K562 (cell line): ENCODE results near the gene DNAJC17. TPM values are rescaled to one million over a fixed set of nuclear protein-coding genes. Genes with fewer than 3 reads are reported as not detected.

ENCODE experiments used
- ATAC-seq: fragments of 200-7000 bp; cut with Tn5 transposase; 3 replicates; pipeline ENCODE4 v1.9.1; 2020; ENCODE audit warnings: moderate library complexity
- BruUV-seq: library from RNA; stranded (reverse); fragments of 400-500 nt; replicated peaks from 2 replicates; lab custom pipeline; 2021; lab: Mats Ljungman, UMichigan
- CTCF ChIA-PET: fragments of 300-600 bp; formaldehyde crosslinking; extraction: SDS; loops from one replicate; lab custom pipeline; 2021; ENCODE audit warnings: low intra/inter-chr PET ratio; lab: Yijun Ruan, JAX
- POLR2A ChIA-PET: fragments of 300-600, 350-650 bp; sonication (Branson Sonifier 250); formaldehyde crosslinking; extraction: SDS; loops from one replicate; lab custom pipeline; 2021; ENCODE audit warnings: antibody characterized with exemption, inconsistent platforms; lab: Yijun Ruan, JAX
- DNase-seq, 4 experiments: peaks; one replicate each; pipeline versions ENCODE4 v3.0.0 to v3.0.0-alpha.2; 2011 to 2018; ENCODE audit warnings: low spot score in 3 of 4, mixed read lengths in 3 of 4; ENCODE audit errors: extremely low read depth in 1 of 4
- FAIRE-seq: peaks from 2 replicates; lab custom pipeline; 2011; peaks lifted over from hg19 to GRCh38; lab: Jason Lieb, UNC
- H2AFZ ChIP-seq: 2 replicates; pipeline ENCODE4 v1.6.0; 2011; ENCODE audit warnings: low read depth, low read length, control low read depth, inconsistent platforms
- H3K27ac ChIP-seq: fragments of 200-600 bp; 3 replicates; pipeline ENCODE4 v1.8.0; 2011; ENCODE audit warnings: low read depth, mild to moderate bottlenecking, control low read depth, inconsistent platforms, low read length, moderate library complexity, mixed read lengths; ENCODE audit errors: extremely low read depth
- H3K27me3 ChIP-seq, 2 experiments: fragments of 300-600 bp in 1 of 2; 2 replicates in 1 of 2; 3 replicates in 1 of 2; pipeline versions ENCODE4 v1.6.0 to v1.8.0; 2011; ENCODE audit warnings: inconsistent platforms in 2 of 2, low read length in 2 of 2, mild to moderate bottlenecking in 1 of 2, mixed read lengths in 1 of 2, moderate library complexity in 1 of 2; ENCODE audit not compliant: control insufficient read depth in 2 of 2, insufficient read depth in 2 of 2
- H3K36me3 ChIP-seq: fragments of 300-600 bp; 3 replicates; pipeline ENCODE4 v1.8.0; 2011; ENCODE audit warnings: mild to moderate bottlenecking, low read length, inconsistent platforms; ENCODE audit not compliant: control insufficient read depth, insufficient read depth
- H3K4me1 ChIP-seq, 2 experiments: fragments of 200-600 bp in 1 of 2; replicated peaks in 1 of 2; 2 replicates in 1 of 2; 3 replicates in 1 of 2; pipeline versions ENCODE4 v1.5.1 to v1.8.0; 2011; ENCODE audit warnings: inconsistent platforms in 2 of 2, low read length in 2 of 2, mild to moderate bottlenecking in 1 of 2, mixed read lengths in 1 of 2, moderate library complexity in 1 of 2; ENCODE audit not compliant: control insufficient read depth in 2 of 2, insufficient read depth in 2 of 2
- H3K4me2 ChIP-seq: 2 replicates; pipeline ENCODE4 v1.6.1; 2011; ENCODE audit warnings: low read length, control low read depth, inconsistent platforms, mixed read lengths; ENCODE audit not compliant: insufficient read depth
- H3K4me3 ChIP-seq: fragments of 200-600 bp; sonication (generic), shearing (Covaris generic); 2 replicates; pipeline ENCODE4 v1.5.1; 2016; ENCODE audit warnings: control low read depth, inconsistent platforms
- H3K79me2 ChIP-seq: fragments of 200-600 bp; 3 replicates; pipeline ENCODE4 v1.8.0; 2011; ENCODE audit warnings: low read length, inconsistent platforms; ENCODE audit not compliant: control insufficient read depth, insufficient read depth
- H3K9ac ChIP-seq, 2 experiments: 2 replicates each; pipeline versions ENCODE4 v1.6.0 to v1.6.1; 2011; ENCODE audit warnings: low read depth in 2 of 2, low read length in 2 of 2, control low read depth in 1 of 2, inconsistent platforms in 1 of 2, mild to moderate bottlenecking in 1 of 2, mixed read lengths in 1 of 2; ENCODE audit not compliant: insufficient read depth in 1 of 2
- H3K9me1 ChIP-seq: one replicate; pipeline ENCODE4 v1.6.0; 2011; ENCODE audit warnings: inconsistent platforms, mild to moderate bottlenecking, low read length, moderate library complexity; ENCODE audit not compliant: control insufficient read depth, insufficient read depth
- H3K9me3 ChIP-seq: replicated peaks from 2 replicates; pipeline ENCODE4 v1.5.1; 2011; ENCODE audit warnings: low read depth, low read length, inconsistent platforms; ENCODE audit not compliant: control insufficient read depth, insufficient read depth
- H4K20me1 ChIP-seq: replicated peaks from 2 replicates; pipeline ENCODE4 v1.6.1; 2011; ENCODE audit warnings: low read length, inconsistent platforms, mixed read lengths; ENCODE audit not compliant: control insufficient read depth, insufficient read depth
- DPF2 ChIP-seq: fragments of 450-650 bp; IDR thresholded peaks from 2 replicates; pipeline ENCODE4 v1.6.1; 2016
- FOXK2 ChIP-seq, 2 experiments: fragments of 450-650 bp; IDR thresholded peaks in 1 of 2; conservative IDR thresholded peaks in 1 of 2; 2 replicates each; pipeline ENCODE4 v1.6.1; 2016; ENCODE audit warnings: low read depth in 2 of 2, mild to moderate bottlenecking in 1 of 2
- FUS ChIP-seq: fragments of 200-400 bp; formaldehyde crosslinking; optimal IDR thresholded peaks from 2 replicates; pipeline ENCODE3; 2017; ENCODE audit warnings: low read depth, low read length
- HNRNPUL1 ChIP-seq: fragments of 200-400 bp; formaldehyde crosslinking; IDR thresholded peaks from 2 replicates; pipeline ENCODE4 v1.6.1; 2017; ENCODE audit warnings: low read length
- ILK ChIP-seq: fragments of 450-650 bp; IDR thresholded peaks from 2 replicates; pipeline ENCODE4 v1.6.1; 2016; ENCODE audit warnings: missing genetic modification characterization, low read depth, mild to moderate bottlenecking, missing compliant biosample characterization, moderate library complexity, borderline replicate concordance
- L3MBTL2 ChIP-seq: fragments of 450-650 bp; IDR thresholded peaks from 2 replicates; pipeline ENCODE4 v1.6.1; 2016; ENCODE audit warnings: mild to moderate bottlenecking, moderate library complexity
- MAX ChIP-seq: sonication (generic); formaldehyde crosslinking; IDR thresholded peaks from 2 replicates; pipeline ENCODE4 v1.9.0; 2022; ENCODE audit warnings: mild to moderate bottlenecking, missing genetic modification reagents
- MNT ChIP-seq, 2 experiments: fragments of 450-650 bp; conservative IDR thresholded peaks; 2 replicates each; pipeline ENCODE4 v1.6.1; 2017; ENCODE audit warnings: mild to moderate bottlenecking in 2 of 2, moderate library complexity in 2 of 2
- PHF21A ChIP-seq: fragments of 450-650 bp; IDR thresholded peaks from 2 replicates; pipeline ENCODE4 v1.6.1; 2017; ENCODE audit warnings: low read depth, borderline replicate concordance
- SP1 ChIP-seq: sonication (generic); formaldehyde crosslinking; IDR thresholded peaks from 2 replicates; pipeline ENCODE4 v1.8.1; 2022; ENCODE audit warnings: mild to moderate bottlenecking, missing genetic modification reagents
- ZBTB17 ChIP-seq: fragments of 450-650 bp; formaldehyde crosslinking; IDR thresholded peaks from 2 replicates; pipeline ENCODE4 v1.4.0; 2020; ENCODE audit warnings: mild to moderate bottlenecking
- ZFP91 ChIP-seq: sonication (generic); formaldehyde crosslinking; IDR thresholded peaks from 2 replicates; pipeline ENCODE4 v1.8.0; 2022; ENCODE audit warnings: mild to moderate bottlenecking, missing genetic modification reagents
- ZFX ChIP-seq: sonication (generic); formaldehyde crosslinking; IDR thresholded peaks from 2 replicates; pipeline ENCODE4 v1.8.0; 2022; ENCODE audit warnings: mild to moderate bottlenecking, missing genetic modification reagents, moderate library complexity
- WGBS: fragments of 100-300 bp; shearing (Covaris generic); methylation state at CpG from one replicate; pipeline ENCODE4 v1.1.6; 2016; ENCODE audit warnings: low coverage, mixed read lengths; ENCODE audit not compliant: insufficient coverage; ENCODE audit errors: missing lambda C conversion rate; 5-methylcytosine and 5-hydroxymethylcytosine counted together
- in situ Hi-C: fragments of 300-500 bp; cut with MboI; formaldehyde crosslinking; loops from 4 replicates; pipeline ENCODE4 v1.15.0; 2018; ENCODE audit warnings: inconsistent platforms, mixed read lengths
- intact Hi-C: fragments of 100-400 bp; cut with micrococcal nuclease; formaldehyde crosslinking; loops from 2 replicates; pipeline ENCODE4 v1.14.2; 2022
- polyA plus RNA-seq, 8 experiments: library from polyadenylated mRNA; depleted of rRNA in 4 of 8; stranded (reverse) in 5 of 8; unstranded in 3 of 8; fragments of >200 nt; fragmentation: Nextera tagmentation in 2 of 8; fragmentation: Illumina TruSeq in 1 of 8; extraction: Ambion mirVana in 2 of 8; extraction: Trizol in 1 of 8; gene quantifications; 2 replicates each; pipeline versions ENCODE4 v1.2.1 to v1.2.3, GENCODE V29; 2011 to 2014; ENCODE audit warnings: inconsistent platforms in 1 of 8, missing spikeins in 1 of 8
- total RNA-seq, 7 experiments: library from RNA; depleted of rRNA in 6 of 7; stranded (reverse); fragments of >200 nt in 6 of 7; fragmentation: Illumina TruSeq in 2 of 7; extraction: Trizol in 2 of 7; gene quantifications; 2 replicates each; pipeline versions ENCODE4 v1.2.1 to v1.2.3, GENCODE V29; 2011 to 2021; ENCODE audit warnings: low replicate concordance in 1 of 7
- TF ChIP-seq, protein P1 (sequence below): fragments of 450-650 bp; IDR thresholded peaks from 2 replicates; pipeline ENCODE4 v1.6.1; 2017; ENCODE audit warnings: antibody characterized with exemption

The DNAJC17 gene
- total and polyA plus RNA-seq, 9 of the 15 experiments (the other 6 are each of a cell fraction or from before 2014, with no cell fraction given) = 2.4 to 79.4 (median 44.2) TPM

GRCh38 chr15:40754883-40755811 is 52.1 kb downstream of the DNAJC17 start, which contains the start of gene RMDN3:
RMDN3 (minus strand) TSS chr15:40755254; CDS start chr15:40754783, 471 bp downstream.
- DNase-seq (peak; percentile 92 to 97 (median 93)), ATAC-seq (peak; percentile 87), FAIRE-seq (peak; percentile 78)
- intact Hi-C loops (loop anchor here (10.0 kb wide), 1 partner anchor 190 kb away; the partner anchor contains the start of genes CCDC32 and RPUSD2), in situ Hi-C loops (no loop called here)
- H3K27me3 ChIP-seq = no peaks in the 10 kb centered on the region
- no peaks in the 10 kb centered on the region for H3K9me1 ChIP-seq
- CTCF ChIA-PET = interaction anchor here (0.6 kb wide), 2 partner anchors 58 to 162 kb away, joined by 3 read pairs; no protein-coding TSS in a partner anchor
- POLR2A ChIA-PET = interaction anchor here (0.7 to 1.3 kb wide), 5 partner anchors 7 to 139 kb away, joined by 3 to 4 read pairs (median 3); partner anchors contain the start of gene VPS18
- H3K27ac ChIP-seq = peak within 1 kb of the TSS; percentile 97
- H3K4me3 ChIP-seq = peak within 1 kb of the TSS; percentile 99
- TSS peak; percentile 99 for BruUV-seq
- peak within 1 kb of the TSS; percentile 88 to 95 for H3K9ac ChIP-seq
- peaks cover 47% of the 10 kb centered on the region for H3K79me2 ChIP-seq
- H3K4me1 ChIP-seq = peaks cover 36 to 43% of the 10 kb centered on the region in 2 experiments
- peak within 1 kb of the TSS; percentile 83 for H3K4me2 ChIP-seq
- H3K36me3 ChIP-seq = peaks cover 34% of the 10 kb centered on the region
- no peaks in the 10 kb centered on the region for H3K9me3 ChIP-seq
- peak within 1 kb of the TSS; percentile 90 for H2AFZ ChIP-seq
- 1% methylated on average over 61 of the region's 66 CpGs for WGBS
- 0 out of 2 replicates have a peak, but pooled peaks cover 4% of the 10 kb centered on the region for H4K20me1 ChIP-seq
- TF ChIP-seq SP1 (CRISPR knock-in tag) (peak; percentile 95), MNT (conservative IDR thresholded peaks at IDR 0.05) (peak; percentile 88 to 97), L3MBTL2 (peak; percentile 79), FOXK2 (conservative IDR thresholded peaks at IDR 0.05 in 1 of 2, IDR thresholded peaks at IDR 0.05 in 1 of 2; ENCODE audit: low read depth in 2 of 2) (peak; percentile 73 to 82; a peak in 3 of 4 replicates), ZFX (peak; percentile 87), PHF21A (no peak), ILK (tag) (no peak), MAX (CRISPR knock-in tag) (peak; percentile 79), FUS (peak; percentile 55), DPF2 (peak; percentile 66), HNRNPUL1 (no peak), ZBTB17 (CRISPR knock-in tag) (no peak), ZFP91 (CRISPR knock-in tag) (no peak)
- TF ChIP-seq, protein P1, sequence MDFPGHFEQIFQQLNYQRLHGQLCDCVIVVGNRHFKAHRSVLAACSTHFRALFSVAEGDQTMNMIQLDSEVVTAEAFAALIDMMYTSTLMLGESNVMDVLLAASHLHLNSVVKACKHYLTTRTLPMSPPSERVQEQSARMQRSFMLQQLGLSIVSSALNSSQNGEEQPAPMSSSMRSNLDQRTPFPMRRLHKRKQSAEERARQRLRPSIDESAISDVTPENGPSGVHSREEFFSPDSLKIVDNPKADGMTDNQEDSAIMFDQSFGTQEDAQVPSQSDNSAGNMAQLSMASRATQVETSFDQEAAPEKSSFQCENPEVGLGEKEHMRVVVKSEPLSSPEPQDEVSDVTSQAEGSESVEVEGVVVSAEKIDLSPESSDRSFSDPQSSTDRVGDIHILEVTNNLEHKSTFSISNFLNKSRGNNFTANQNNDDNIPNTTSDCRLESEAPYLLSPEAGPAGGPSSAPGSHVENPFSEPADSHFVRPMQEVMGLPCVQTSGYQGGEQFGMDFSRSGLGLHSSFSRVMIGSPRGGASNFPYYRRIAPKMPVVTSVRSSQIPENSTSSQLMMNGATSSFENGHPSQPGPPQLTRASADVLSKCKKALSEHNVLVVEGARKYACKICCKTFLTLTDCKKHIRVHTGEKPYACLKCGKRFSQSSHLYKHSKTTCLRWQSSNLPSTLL = peak; percentile 58; the same call in 1 of the 2 replicates
